ENCODE data around the gene TRPM5.
A peak's percentile ranks its signal among the peaks of the same experiment; 100 is the strongest.

Gene TRPM5

GRCh38 chr11:2395856-2396255 is 48.5 kb downstream of the TRPM5 start:
- Histone ChIP-seq H2AFZ (ENCODE audit: low read depth, low read length, severe bottlenecking) (no peak overlapping the region), H3K27me3 (ENCODE audit: low read length) (no peaks in the 10 kb centered on the region), H3K9me3 (ENCODE audit: insufficient read depth, low read length) (no peaks in the 10 kb centered on the region), H3K9me2 (replicated peaks; ENCODE audit: insufficient read depth, low read length) (no peaks in the 10 kb centered on the region), H3K36me3 (ENCODE audit: low read length) (no peaks in the 10 kb centered on the region), H4K20me1 (ENCODE audit: low read depth, low read length) (no peaks in the 10 kb centered on the region), H3K9ac (ENCODE audit: low read length) (no peak overlapping the region), H3K4me2 (ENCODE audit: low read depth, low read length, poor library complexity, severe bottlenecking) (no peak overlapping the region), H3F3A (ENCODE audit: insufficient read depth) (peaks cover 26% of the 10 kb centered on the region), H3K79me2 (ENCODE audit: insufficient read depth, low read length) (peaks cover 25% of the 10 kb centered on the region), H3K27ac (ENCODE audit: low read depth, low read length) (no peak overlapping the region), H3K4me3 (ENCODE audit: insufficient read depth, low read length, poor library complexity, severe bottlenecking) (no peak overlapping the region)
- TF ChIP-seq EZH2phosphoT487 (conservative IDR thresholded peaks at IDR 0.05; ENCODE audit: low read length), result no peak
- TF ChIP-seq, protein P1, sequence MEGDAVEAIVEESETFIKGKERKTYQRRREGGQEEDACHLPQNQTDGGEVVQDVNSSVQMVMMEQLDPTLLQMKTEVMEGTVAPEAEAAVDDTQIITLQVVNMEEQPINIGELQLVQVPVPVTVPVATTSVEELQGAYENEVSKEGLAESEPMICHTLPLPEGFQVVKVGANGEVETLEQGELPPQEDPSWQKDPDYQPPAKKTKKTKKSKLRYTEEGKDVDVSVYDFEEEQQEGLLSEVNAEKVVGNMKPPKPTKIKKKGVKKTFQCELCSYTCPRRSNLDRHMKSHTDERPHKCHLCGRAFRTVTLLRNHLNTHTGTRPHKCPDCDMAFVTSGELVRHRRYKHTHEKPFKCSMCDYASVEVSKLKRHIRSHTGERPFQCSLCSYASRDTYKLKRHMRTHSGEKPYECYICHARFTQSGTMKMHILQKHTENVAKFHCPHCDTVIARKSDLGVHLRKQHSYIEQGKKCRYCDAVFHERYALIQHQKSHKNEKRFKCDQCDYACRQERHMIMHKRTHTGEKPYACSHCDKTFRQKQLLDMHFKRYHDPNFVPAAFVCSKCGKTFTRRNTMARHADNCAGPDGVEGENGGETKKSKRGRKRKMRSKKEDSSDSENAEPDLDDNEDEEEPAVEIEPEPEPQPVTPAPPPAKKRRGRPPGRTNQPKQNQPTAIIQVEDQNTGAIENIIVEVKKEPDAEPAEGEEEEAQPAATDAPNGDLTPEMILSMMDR (IDR thresholded peaks at IDR 0.05; ENCODE audit: insufficient read depth, low read length, poor library complexity, severe bottlenecking), result no peak

DNA sequence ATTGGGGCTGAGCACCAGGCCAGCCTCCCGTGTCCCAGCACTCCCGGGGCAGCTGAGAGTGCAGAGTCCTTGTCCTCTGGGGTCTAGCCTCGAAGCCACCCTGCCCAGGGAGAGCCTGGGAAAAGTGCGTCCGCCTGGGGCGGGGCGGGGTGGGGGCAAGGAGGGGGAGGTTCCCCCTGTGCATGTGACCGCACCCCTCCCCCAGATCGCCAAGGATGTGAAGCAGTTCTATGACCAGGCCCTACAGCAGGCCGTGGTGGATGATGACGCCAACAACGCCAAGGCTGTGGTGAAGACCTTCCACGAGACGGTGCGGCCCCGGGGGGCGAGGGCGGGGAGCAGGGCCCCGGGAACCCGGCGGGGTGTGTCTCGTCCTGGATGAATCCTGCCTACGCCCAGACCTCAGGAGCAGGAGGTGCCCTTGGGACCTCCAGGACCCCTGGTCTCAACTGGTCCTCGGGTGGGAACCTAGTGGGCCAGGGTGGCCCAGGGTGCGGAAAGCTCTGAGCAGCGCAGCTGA is 49.0 kb downstream of the TRPM5 start:
- H3K36me3 ChIP-seq (ENCODE audit: low read length), result no peaks in the 10 kb centered on the region
- peaks cover 30% of the 10 kb centered on the region for H3K79me2 ChIP-seq (ENCODE audit: insufficient read depth, low read length)

GRCh38 chr11:2394818-2395105 is 49.6 kb downstream of the TRPM5 start:
- H3K27ac ChIP-seq (ENCODE audit: low read depth, low read length), result peak overlapping the region; percentile 97
- H3K4me2 ChIP-seq (ENCODE audit: low read depth, low read length, poor library complexity, severe bottlenecking), result no peak overlapping the region
- H3K9ac ChIP-seq (ENCODE audit: low read length), result no peak overlapping the region
- no peaks in the 10 kb centered on the region for H3K36me3 ChIP-seq (ENCODE audit: low read length)
- no peak overlapping the region for H2AFZ ChIP-seq (ENCODE audit: low read depth, low read length, severe bottlenecking)
- H3K4me3 ChIP-seq (ENCODE audit: insufficient read depth, low read length, poor library complexity, severe bottlenecking), result no peak overlapping the region
- H3K27me3 ChIP-seq (ENCODE audit: low read length), result no peaks in the 10 kb centered on the region
- no peaks in the 10 kb centered on the region for H3K9me2 ChIP-seq (replicated peaks; ENCODE audit: insufficient read depth, low read length)
- H4K20me1 ChIP-seq (ENCODE audit: low read depth, low read length), result no peaks in the 10 kb centered on the region
- H3K9me3 ChIP-seq (ENCODE audit: insufficient read depth, low read length), result no peaks in the 10 kb centered on the region
- H3K79me2 ChIP-seq (ENCODE audit: insufficient read depth, low read length), result peaks cover 35% of the 10 kb centered on the region
- H3F3A ChIP-seq (ENCODE audit: insufficient read depth), result peaks cover 32% of the 10 kb centered on the region
- no peak for TF ChIP-seq EZH2phosphoT487 (conservative IDR thresholded peaks at IDR 0.05; ENCODE audit: low read length)
- TF ChIP-seq, protein P1 (IDR thresholded peaks at IDR 0.05; ENCODE audit: insufficient read depth, low read length, poor library complexity, severe bottlenecking), result no peak

More for the DNA sequence above, 49.0 kb downstream of the TRPM5 start:
- Histone ChIP-seq H3K27ac (ENCODE audit: low read depth, low read length) (no peak overlapping the region), H3K9me3 (ENCODE audit: insufficient read depth, low read length) (no peaks in the 10 kb centered on the region), H3K9me2 (replicated peaks; ENCODE audit: insufficient read depth, low read length) (no peaks in the 10 kb centered on the region), H3F3A (ENCODE audit: insufficient read depth) (peaks cover 27% of the 10 kb centered on the region), H3K4me2 (ENCODE audit: low read depth, low read length, poor library complexity, severe bottlenecking) (no peak overlapping the region), H4K20me1 (ENCODE audit: low read depth, low read length) (no peaks in the 10 kb centered on the region), H3K9ac (ENCODE audit: low read length) (no peak overlapping the region), H3K4me3 (ENCODE audit: insufficient read depth, low read length, poor library complexity, severe bottlenecking) (no peak overlapping the region), H2AFZ (ENCODE audit: low read depth, low read length, severe bottlenecking) (no peak overlapping the region), H3K27me3 (ENCODE audit: low read length) (no peaks in the 10 kb centered on the region)
- TF ChIP-seq EZH2phosphoT487 (conservative IDR thresholded peaks at IDR 0.05; ENCODE audit: low read length), result no peak
- TF ChIP-seq, protein P1 (IDR thresholded peaks at IDR 0.05; ENCODE audit: insufficient read depth, low read length, poor library complexity, severe bottlenecking), result no peak

Measured in SU-DHL-6 (cell line).